PC-3 (cell line): Measurements from ENCODE around the gene ANKS6.

Experiments used
- EZH2 ChIP-seq: fragments of 300-600 bp; sonication (generic); IDR thresholded peaks from one replicate; pipeline ENCODE4 v1.6.1; 2017; ENCODE audit warnings: antibody characterized with exemption, mild to moderate bottlenecking, low read length; ENCODE audit not compliant: unreplicated experiment
- TF ChIP-seq, protein P1 (sequence below): fragments of 300-600 bp; sonication (generic); conservative IDR thresholded peaks from 2 replicates; pipeline ENCODE4 v1.5.1; 2017; ENCODE audit warnings: antibody characterized with exemption, low read depth, mild to moderate bottlenecking, low read length

DNA sequence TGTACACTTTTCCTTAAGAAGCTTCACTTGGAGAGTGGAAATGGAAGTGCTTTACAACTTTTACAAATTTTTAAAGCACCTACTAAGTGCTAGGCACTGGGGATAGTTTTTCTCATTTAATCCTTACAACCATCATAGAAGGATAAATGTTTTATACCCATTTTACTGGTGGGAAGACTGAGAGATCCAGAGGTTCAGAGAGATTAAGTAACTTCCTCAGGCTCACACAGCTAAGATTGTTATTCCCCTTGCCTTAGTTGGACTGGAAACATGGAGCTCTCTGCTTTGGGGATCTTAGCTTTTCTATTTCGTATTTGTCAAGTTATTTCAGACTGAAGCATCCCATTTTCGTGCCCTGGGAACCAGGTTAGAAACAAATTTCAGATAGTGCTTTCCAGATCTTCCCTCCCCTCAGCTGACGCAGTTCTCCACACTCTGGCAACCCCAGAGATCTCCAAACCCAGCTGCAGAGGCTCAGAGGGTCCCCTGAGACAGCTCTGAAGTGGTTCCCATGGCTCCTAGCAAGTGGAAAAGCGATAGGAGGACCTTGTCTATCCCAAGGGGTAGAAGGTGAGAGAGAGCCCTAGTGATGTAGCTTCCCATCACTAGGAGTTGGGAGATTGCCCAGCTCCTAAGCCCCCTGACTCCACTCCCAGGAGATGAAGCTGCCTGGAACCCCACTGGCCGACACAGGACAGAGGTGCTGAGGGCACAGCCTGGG, 71.4 kb downstream of the ANKS6 start:
- TF ChIP-seq EZH2 = no peak
- TF ChIP-seq, protein P1, sequence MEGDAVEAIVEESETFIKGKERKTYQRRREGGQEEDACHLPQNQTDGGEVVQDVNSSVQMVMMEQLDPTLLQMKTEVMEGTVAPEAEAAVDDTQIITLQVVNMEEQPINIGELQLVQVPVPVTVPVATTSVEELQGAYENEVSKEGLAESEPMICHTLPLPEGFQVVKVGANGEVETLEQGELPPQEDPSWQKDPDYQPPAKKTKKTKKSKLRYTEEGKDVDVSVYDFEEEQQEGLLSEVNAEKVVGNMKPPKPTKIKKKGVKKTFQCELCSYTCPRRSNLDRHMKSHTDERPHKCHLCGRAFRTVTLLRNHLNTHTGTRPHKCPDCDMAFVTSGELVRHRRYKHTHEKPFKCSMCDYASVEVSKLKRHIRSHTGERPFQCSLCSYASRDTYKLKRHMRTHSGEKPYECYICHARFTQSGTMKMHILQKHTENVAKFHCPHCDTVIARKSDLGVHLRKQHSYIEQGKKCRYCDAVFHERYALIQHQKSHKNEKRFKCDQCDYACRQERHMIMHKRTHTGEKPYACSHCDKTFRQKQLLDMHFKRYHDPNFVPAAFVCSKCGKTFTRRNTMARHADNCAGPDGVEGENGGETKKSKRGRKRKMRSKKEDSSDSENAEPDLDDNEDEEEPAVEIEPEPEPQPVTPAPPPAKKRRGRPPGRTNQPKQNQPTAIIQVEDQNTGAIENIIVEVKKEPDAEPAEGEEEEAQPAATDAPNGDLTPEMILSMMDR = no peak
